Measurements from ENCODE around the gene ERN1. TPM values are rescaled to one million over a fixed set of nuclear protein-coding genes. Genes with fewer than 3 reads are reported as not detected.
A peak's percentile ranks its signal among the peaks of the same experiment; 100 is the strongest.

ERN1 gene
- total RNA-seq, 4 donors from 2014 or later: 4.4 to 56.5 (median 15.0) TPM

- Histone ChIP-seq H3K36me3 (no peaks in the 10 kb centered on the region), H3K4me1 (peaks cover 0 to 6% of the 10 kb centered on the region in 2 donors), H3K27me3 (no peaks in the 10 kb centered on the region), H3K27ac (peak overlapping the region; percentile 32 to 54), H3K9me3 (no peaks in the 10 kb centered on the region), H3K4me3 (no peak overlapping the region)
- DNase-seq: peak in 1 of 2 donors; percentile 10
- intact Hi-C loops (cut with DNase I; ENCODE audit: low total_unique reads): no loop called here
- TF ChIP-seq CTCF (IDR thresholded peaks at IDR 0.05) (no peak), POLR2A (IDR thresholded peaks at IDR 0.05) (no peak)
Measured at GRCh38 chr17:64002658-64003525, 127.1 kb downstream of the ERN1 start.

- H3K9me3 ChIP-seq: no peaks in the 10 kb centered on the region
- intact Hi-C loops (cut with DNase I; ENCODE audit: low total_unique reads): no loop called here
- no peak for TF ChIP-seq POLR2A (IDR thresholded peaks at IDR 0.05)
- TF ChIP-seq CTCF (IDR thresholded peaks at IDR 0.05): no peak
- no peak overlapping the region for H3K4me3 ChIP-seq
- no peaks in the 10 kb centered on the region for H3K36me3 ChIP-seq
- H3K27ac ChIP-seq: peak overlapping the region; percentile 32 to 54
- peak in 1 of 2 donors; percentile 53 for DNase-seq
- H3K4me1 ChIP-seq: peaks cover 0 to 6% of the 10 kb centered on the region in 2 donors
- H3K27me3 ChIP-seq: no peaks in the 10 kb centered on the region
Measured at GRCh38 chr17:64001763-64002529, 128.0 kb downstream of the ERN1 start.

- peak in 1 of 2 donors; percentile 12 for DNase-seq
- Histone ChIP-seq H3K27ac (peak overlapping the region in 1 of 2 donors; percentile 54), H3K4me1 (peaks cover 0 to 6% of the 10 kb centered on the region in 2 donors), H3K4me3 (no peak overlapping the region), H3K27me3 (no peaks in the 10 kb centered on the region), H3K9me3 (no peaks in the 10 kb centered on the region), H3K36me3 (no peaks in the 10 kb centered on the region)
- TF ChIP-seq POLR2A (IDR thresholded peaks at IDR 0.05) (no peak), CTCF (IDR thresholded peaks at IDR 0.05) (no peak)
- intact Hi-C loops (cut with DNase I; ENCODE audit: low total_unique reads): no loop called here
Measured at GRCh38 chr17:64001091-64001579, 128.8 kb downstream of the ERN1 start.

- peak in 1 of 2 donors; percentile 12 for DNase-seq
- peaks cover 0 to 6% of the 10 kb centered on the region in 2 donors for H3K4me1 ChIP-seq
- no peaks in the 10 kb centered on the region for H3K27me3 ChIP-seq
- H3K9me3 ChIP-seq: no peaks in the 10 kb centered on the region
- H3K4me3 ChIP-seq: no peak overlapping the region
- H3K27ac ChIP-seq: no peak overlapping the region
- intact Hi-C loops (cut with DNase I; ENCODE audit: low total_unique reads): no loop called here
- no peak for TF ChIP-seq POLR2A (IDR thresholded peaks at IDR 0.05)
- TF ChIP-seq CTCF (IDR thresholded peaks at IDR 0.05): no peak
- no peaks in the 10 kb centered on the region for H3K36me3 ChIP-seq
Measured at GRCh38 chr17:63999680-64000531, 130.0 kb downstream of the ERN1 start.
